H1 (cell line): ENCODE results near the gene ITGB8. TPM values are rescaled to one million over a fixed set of nuclear protein-coding genes. Genes with fewer than 3 reads are reported as not detected.

Experiments used
- CTCF ChIA-PET: fragments of 300-600 bp; sonication (Branson Sonifier 250); formaldehyde crosslinking; loops from one replicate; lab custom pipeline; 2021; ENCODE audit not compliant: partially characterized antibody; lab: Charles Lee
- POLR2A ChIA-PET: fragments of 300-600 bp; sonication (Branson Sonifier 250); formaldehyde crosslinking; loops from one replicate; lab custom pipeline; 2021; ENCODE audit warnings: inconsistent platforms; ENCODE audit not compliant: partially characterized antibody; lab: Charles Lee
- DNase-seq, 2 experiments: peaks; one replicate each; pipeline versions ENCODE4 v3.0.0 to v3.0.0-alpha.2; 2010 to 2022; ENCODE audit warnings: low spot score in 2 of 2, low read depth in 1 of 2, mixed read lengths in 1 of 2
- FAIRE-seq: peaks from 2 replicates; lab custom pipeline; 2011; peaks lifted over from hg19 to GRCh38; lab: Jason Lieb, UNC
- H2AFZ ChIP-seq: 2 replicates; pipeline ENCODE4 v1.8.1; 2012; ENCODE audit warnings: low read length, inconsistent platforms
- H2AK5ac ChIP-seq: 2 replicates; pipeline ENCODE4 v1.6.1; 2013; ENCODE audit warnings: low read depth, low read length
- H2BK120ac ChIP-seq: replicated peaks from 2 replicates; pipeline ENCODE3; 2013; ENCODE audit warnings: low read depth, low read length, inconsistent platforms
- H2BK12ac ChIP-seq: 2 replicates; pipeline ENCODE4 v1.6.1; 2013; ENCODE audit warnings: low read depth, low read length
- H2BK15ac ChIP-seq: 2 replicates; pipeline ENCODE4 v1.6.1; 2013; ENCODE audit warnings: low read length
- H2BK20ac ChIP-seq: 2 replicates; pipeline ENCODE4 v1.6.1; 2013; ENCODE audit warnings: low read length
- H2BK5ac ChIP-seq: 2 replicates; pipeline ENCODE4 v1.6.1; 2013; ENCODE audit warnings: low read depth, low read length
- H3K14ac ChIP-seq: 2 replicates; pipeline ENCODE4 v1.6.1; 2013; ENCODE audit warnings: inconsistent platforms; ENCODE audit not compliant: insufficient read length
- H3K18ac ChIP-seq: 2 replicates; pipeline ENCODE4 v1.6.1; 2013; ENCODE audit warnings: low read length; ENCODE audit errors: extremely low read depth
- H3K23ac ChIP-seq: 2 replicates; pipeline ENCODE4 v1.6.1; 2013; ENCODE audit warnings: inconsistent platforms; ENCODE audit not compliant: insufficient read length
- H3K23me2 ChIP-seq: 2 replicates; pipeline ENCODE4 v1.6.1; 2013; ENCODE audit warnings: low read depth, low read length
- H3K27ac ChIP-seq: 2 replicates; pipeline ENCODE4 v1.6.1; 2011; ENCODE audit warnings: low read depth, low read length, inconsistent platforms
- H3K27me3 ChIP-seq, 4 experiments: replicated peaks in 1 of 4; 1 replicate in 1 of 4; 2 replicates in 3 of 4; pipeline versions ENCODE4 v1.6.1 to v1.8.1; 2011 to 2013; ENCODE audit warnings: low read length in 3 of 4, mild to moderate bottlenecking in 3 of 4, inconsistent platforms in 2 of 4, mixed read lengths in 2 of 4, moderate library complexity in 1 of 4; ENCODE audit not compliant: control insufficient read depth in 3 of 4, insufficient read depth in 3 of 4; ENCODE audit errors: extremely low read depth in 1 of 4
- H3K36me3 ChIP-seq, 4 experiments: 2 replicates each; pipeline versions ENCODE4 v1.6.1 to v1.8.1; 2011 to 2013; ENCODE audit warnings: mild to moderate bottlenecking in 4 of 4, low read length in 3 of 4, moderate library complexity in 2 of 4, control low read depth in 1 of 4, inconsistent platforms in 1 of 4; ENCODE audit not compliant: insufficient read depth in 4 of 4, control insufficient read depth in 2 of 4
- H3K4ac ChIP-seq: replicated peaks from 2 replicates; pipeline ENCODE3; 2013; ENCODE audit warnings: low read length, low read depth, mixed read lengths, inconsistent platforms; ENCODE audit not compliant: insufficient read length
- H3K4me1 ChIP-seq, 4 experiments: replicated peaks in 1 of 4; 1 replicate in 1 of 4; 2 replicates in 3 of 4; pipeline versions ENCODE4 v1.6.1 to v1.8.1; 2011 to 2013; ENCODE audit warnings: low read length in 3 of 4, inconsistent platforms in 2 of 4, mixed read lengths in 1 of 4; ENCODE audit not compliant: insufficient read depth in 4 of 4, control insufficient read depth in 3 of 4
- H3K4me2 ChIP-seq, 2 experiments: 2 replicates each; pipeline versions ENCODE4 v1.6.1 to v1.8.1; 2011 to 2013; ENCODE audit warnings: low read depth in 2 of 2, low read length in 2 of 2, control low read depth in 1 of 2, inconsistent platforms in 1 of 2, mild to moderate bottlenecking in 1 of 2; ENCODE audit not compliant: insufficient read depth in 1 of 2
- H3K4me3 ChIP-seq, 4 experiments: fragments of 200-600, 300-600 bp in 1 of 4; sonication (generic), shearing (Covaris generic), sonication (Bioruptor Twin) in 1 of 4; 2 replicates each; pipeline versions ENCODE4 v1.5.1 to v1.8.1; 2011 to 2016; ENCODE audit warnings: low read length in 4 of 4, low read depth in 3 of 4, control low read depth in 2 of 4, inconsistent platforms in 2 of 4, mild to moderate bottlenecking in 2 of 4, mixed read lengths in 1 of 4, moderate library complexity in 1 of 4; ENCODE audit not compliant: insufficient read depth in 2 of 4; ENCODE audit errors: extremely low read depth in 1 of 4
- H3K56ac ChIP-seq: replicated peaks from 2 replicates; pipeline ENCODE3; 2013; ENCODE audit warnings: low read depth, mild to moderate bottlenecking, mixed read lengths, low read length, inconsistent platforms; ENCODE audit not compliant: insufficient read length
- H3K79me1 ChIP-seq: 2 replicates; pipeline ENCODE4 v1.6.1; 2013; ENCODE audit warnings: low read depth, low read length, control low read depth
- H3K79me2 ChIP-seq, 2 experiments: 2 replicates each; pipeline versions ENCODE4 v1.6.1 to v1.8.1; 2012 to 2013; ENCODE audit warnings: low read length in 2 of 2, mild to moderate bottlenecking in 2 of 2, inconsistent platforms in 1 of 2; ENCODE audit not compliant: insufficient read depth in 2 of 2, control insufficient read depth in 1 of 2
- H3K9ac ChIP-seq, 4 experiments: replicated peaks in 1 of 4; 1 replicate in 1 of 4; 2 replicates in 3 of 4; pipeline versions ENCODE4 v1.6.1 to v1.8.1; 2011 to 2013; ENCODE audit warnings: low read depth in 3 of 4, low read length in 3 of 4, control low read depth in 2 of 4, mild to moderate bottlenecking in 2 of 4, moderate library complexity in 2 of 4, inconsistent platforms in 1 of 4; ENCODE audit errors: extremely low read depth in 1 of 4
- H3K9me3 ChIP-seq, 2 experiments: 2 replicates each; pipeline versions ENCODE4 v1.6.1 to v1.8.1; 2012 to 2013; ENCODE audit warnings: mild to moderate bottlenecking in 2 of 2, moderate library complexity in 2 of 2, control low read depth in 1 of 2, inconsistent platforms in 1 of 2, low read depth in 1 of 2, low read length in 1 of 2, mixed read lengths in 1 of 2; ENCODE audit not compliant: insufficient read depth in 2 of 2
- H4K20me1 ChIP-seq, 2 experiments: replicated peaks in 1 of 2; 2 replicates each; pipeline versions ENCODE3 to v1.8.1; 2011 to 2013; ENCODE audit warnings: inconsistent platforms in 2 of 2, low read length in 2 of 2, mild to moderate bottlenecking in 1 of 2; ENCODE audit not compliant: insufficient read depth in 2 of 2, control insufficient read depth in 1 of 2
- H4K5ac ChIP-seq: 2 replicates; pipeline ENCODE4 v1.6.1; 2013; ENCODE audit warnings: low read length, low read depth, mixed read lengths, inconsistent platforms; ENCODE audit not compliant: insufficient read length
- H4K8ac ChIP-seq: 2 replicates; pipeline ENCODE4 v1.8.0; 2013; ENCODE audit warnings: mild to moderate bottlenecking, moderate library complexity, low read length, inconsistent platforms; ENCODE audit not compliant: insufficient read depth; ENCODE audit errors: extremely low read depth
- H4K91ac ChIP-seq: replicated peaks from 2 replicates; pipeline ENCODE3; 2013; ENCODE audit warnings: low read length, mixed read lengths, inconsistent platforms; ENCODE audit not compliant: insufficient read length
- GABPA ChIP-seq: IDR thresholded peaks from 2 replicates; pipeline ENCODE4 v1.6.1; 2011; ENCODE audit warnings: mild to moderate bottlenecking, low read length, moderate library complexity, borderline replicate concordance; ENCODE audit not compliant: insufficient read depth
- JUND ChIP-seq: IDR thresholded peaks from 2 replicates; pipeline ENCODE4 v1.6.1; 2011; ENCODE audit warnings: mild to moderate bottlenecking, improper control_type of control experiment, low read length
- WGBS, 2 experiments: shearing (Covaris generic) in 1 of 2; methylation state at CpG; one replicate each; pipeline versions ENCODE4 v1.1.6 to v1.1.7; 2013 to 2015; ENCODE audit warnings: low lambda C conversion rate in 2 of 2, mixed read lengths in 2 of 2, inconsistent platforms in 1 of 2, low coverage in 1 of 2, missing lambda C conversion rate in 1 of 2; ENCODE audit not compliant: insufficient replicate concordance in 2 of 2, insufficient coverage in 1 of 2, insufficient read length in 1 of 2; ENCODE audit errors: extremely low coverage in 1 of 2, missing lambda C conversion rate in 1 of 2; 5-methylcytosine and 5-hydroxymethylcytosine counted together
- polyA plus RNA-seq, 7 experiments: library from polyadenylated mRNA; depleted of rRNA in 3 of 7; stranded (reverse) in 5 of 7; unstranded in 2 of 7; fragments of >200 nt in 5 of 7; fragments of 200-250 nt in 2 of 7; gene quantifications; 1 replicate in 5 of 7; 2 replicates in 1 of 7; 4 replicates in 1 of 7; pipeline versions ENCODE4 v1.2.1 to v1.2.3, GENCODE V29; 2011 to 2013; ENCODE audit warnings: missing spikeins in 2 of 7, mixed read lengths in 2 of 7
- total RNA-seq: library from RNA; stranded (reverse); fragmentation: NEBNext Ultra II Directional; extraction: Animal tissue kit (Norgen Biotek cat#: 25700); gene quantifications from 2 replicates; pipeline ENCODE4 v1.2.1, GENCODE V29; 2021

The ITGB8 gene
- total and polyA plus RNA-seq, 2 of the 8 experiments (the other 6 are each of a cell fraction or from before 2014, with no cell fraction given), result 1.2 to 3.6 TPM

DNA sequence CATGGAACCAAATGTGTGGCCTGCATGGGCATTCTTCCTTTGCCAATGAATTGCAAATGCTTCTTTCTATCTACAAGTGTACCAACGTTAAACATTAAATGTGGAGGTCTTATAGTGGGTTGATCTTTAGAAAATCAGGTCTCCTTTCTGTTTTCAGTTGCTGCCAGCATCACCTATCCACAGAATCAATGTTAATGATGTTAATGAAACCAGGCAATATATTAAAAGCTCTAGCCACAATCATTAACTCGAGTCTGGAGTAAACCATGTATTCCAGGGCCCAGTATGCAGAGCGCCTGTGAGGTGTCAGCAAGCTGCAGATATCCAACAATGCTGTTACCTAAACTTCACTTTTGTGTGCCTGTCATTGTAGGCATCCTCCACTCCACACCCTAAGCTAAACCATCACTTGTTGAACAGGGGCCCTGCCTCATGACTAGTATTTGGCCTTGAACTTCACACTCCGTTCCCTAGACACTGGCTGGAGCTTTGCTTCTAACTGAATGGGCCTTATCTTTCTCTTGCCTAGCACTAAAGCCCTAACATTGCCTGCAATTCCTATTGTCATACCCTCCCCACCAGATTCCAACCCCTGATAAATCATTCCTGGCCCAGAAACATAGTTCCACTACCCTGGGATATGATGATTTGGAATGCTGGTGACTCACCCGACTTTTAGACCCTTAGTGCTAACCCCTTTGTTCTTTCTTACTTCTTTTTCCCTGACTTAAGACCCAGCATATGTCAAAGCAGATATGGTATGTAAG lies 24.3 kb upstream of the ITGB8 start:
- Histone ChIP-seq H3K23ac (no peak overlapping the region), H2AK5ac (peak overlapping the region; percentile 29; the same call in 1 of the 2 replicates), H3K4me3 (no peak overlapping the region), H3K4me2 (no peak overlapping the region; a peak in 2 of 4 replicates), H2BK12ac (peak overlapping the region; percentile 55; the same call in 1 of the 2 replicates), H3K14ac (no peak overlapping the region), H3K56ac (no peak overlapping the region), H2BK5ac (no peak overlapping the region), H3K79me2 (no peaks in the 10 kb centered on the region), H3K4me1 (peaks cover 4 to 10% (median 7%) of the 10 kb centered on the region in 4 experiments), H4K20me1 (no peaks in the 10 kb centered on the region), H4K8ac (no peak overlapping the region), H3K27ac (peak overlapping the region; percentile 51; the same call in 1 of the 2 replicates), H2BK20ac (no peak overlapping the region), H2AFZ (no peak overlapping the region), H3K79me1 (no peaks in the 10 kb centered on the region), H3K27me3 (no peaks in the 10 kb centered on the region), H3K36me3 (no peaks in the 10 kb centered on the region), H3K18ac (no peak overlapping the region), H3K23me2 (no peaks in the 10 kb centered on the region), H2BK120ac (no peak overlapping the region), H2BK15ac (no peak overlapping the region), H4K91ac (no peak overlapping the region), H3K9me3 (no peaks in the 10 kb centered on the region), H4K5ac (no peak overlapping the region), H3K9ac (no peak overlapping the region), H3K4ac (no peak overlapping the region)
- 85% methylated on average over 5 of the region's 5 CpGs; no CpG with 5 or more reads in 1 of the 2 experiments for WGBS, 2 experiments
- ChIA-PET POLR2A (interaction anchor here (0.7 to 3.1 kb wide), 2 partner anchors 13 to 24 kb away, joined by 3 to 15 read pairs; partner anchors contain the start of gene ITGB8), CTCF (interaction anchor here (0.6 to 1.0 kb wide), 3 partner anchors 24 to 109 kb away, joined by 3 read pairs; partner anchors contain the start of gene ITGB8)
- FAIRE-seq (peak; percentile 24), DNase-seq (no peak)
- TF ChIP-seq GABPA (no peak), JUND (peak; percentile 66; the same call in 1 of the 2 replicates)
